ENCODE data around the gene CDC40.
A peak's percentile ranks its signal among the peaks of the same experiment; 100 is the strongest.
"Not testable (repeated sequence)": the region's sequence is repeated elsewhere in the genome, so short reads cannot be mapped to it uniquely, and the experiment has no call there.

CDC40 gene

DNA sequence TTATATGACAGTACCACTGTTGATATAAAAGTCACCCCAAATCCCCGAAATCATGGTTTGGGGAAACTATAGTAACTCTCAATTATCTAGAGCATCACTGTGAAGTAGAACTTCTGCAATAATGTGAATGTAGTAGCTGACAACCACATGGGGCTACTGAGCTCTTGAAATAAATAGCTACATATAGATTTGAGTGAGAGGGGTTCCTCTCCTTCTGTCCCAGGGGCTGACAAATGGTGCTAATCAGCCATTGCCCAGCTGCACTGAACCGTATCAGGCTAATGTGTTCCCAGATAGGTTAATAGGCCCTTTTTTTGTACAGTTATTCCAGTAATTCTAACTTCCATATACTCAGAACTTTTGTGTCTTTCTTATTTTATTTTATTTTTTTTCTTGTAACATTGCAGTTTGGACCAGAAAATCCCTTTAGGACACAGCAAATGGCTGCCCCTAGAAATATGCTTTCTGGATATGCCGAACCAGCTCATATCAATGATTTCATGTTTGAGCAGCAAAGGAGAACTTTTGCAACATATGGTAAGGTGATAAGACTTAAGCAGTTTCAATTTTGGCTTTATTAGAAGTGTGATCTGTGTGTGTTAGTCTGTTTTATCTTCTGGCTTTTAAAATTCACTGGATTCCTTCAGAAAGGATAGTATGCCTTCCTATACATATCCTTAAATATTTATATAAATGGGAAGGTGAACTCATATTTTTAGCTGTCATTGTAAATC, 21.1 kb downstream of the CDC40 start:
- peak; percentile 29 for DNase-seq

GRCh38 chr6:110207652-110208051, 27.4 kb downstream of the CDC40 start:
- DNase-seq, result no peak

DNA sequence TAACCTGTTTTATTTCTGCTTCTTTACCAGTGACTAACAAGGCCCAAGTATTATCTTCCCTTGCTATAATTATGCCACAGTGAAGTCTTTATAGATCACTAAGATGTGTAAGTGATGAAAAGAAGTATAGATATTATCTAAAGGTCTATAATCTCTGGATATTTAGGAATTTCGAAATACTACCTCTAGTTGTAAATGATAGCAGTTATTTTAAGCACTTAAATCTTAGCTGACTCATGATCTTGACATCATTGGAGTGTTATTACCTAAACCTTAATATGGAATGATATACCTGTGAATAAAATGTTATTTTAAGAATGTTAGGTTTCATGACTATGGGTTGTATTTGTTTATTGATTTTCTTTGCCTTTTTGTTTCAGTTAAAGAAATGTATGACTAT, 31.5 kb downstream of the CDC40 start:
- DNase-seq, result no peak

DNA sequence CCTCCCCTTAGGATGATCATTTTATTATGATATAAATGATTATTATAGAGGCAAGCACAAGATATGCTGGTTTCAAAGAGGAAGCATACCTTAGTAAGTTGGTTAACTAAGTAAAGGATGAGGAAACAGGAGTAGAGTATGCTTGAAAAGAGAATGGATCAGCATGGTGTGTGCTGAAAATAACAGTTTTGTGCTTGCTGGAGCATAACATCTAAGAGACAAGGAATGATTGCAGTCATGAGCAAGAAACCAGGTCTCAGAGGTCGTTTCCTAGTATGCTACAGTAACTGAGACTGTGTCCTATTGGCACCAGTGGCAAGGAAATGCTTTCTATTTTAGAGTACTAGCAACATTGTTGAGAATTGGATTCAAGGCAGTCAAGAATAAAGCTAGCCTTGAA, 34.1 kb downstream of the CDC40 start:
- no peak for DNase-seq

DNA sequence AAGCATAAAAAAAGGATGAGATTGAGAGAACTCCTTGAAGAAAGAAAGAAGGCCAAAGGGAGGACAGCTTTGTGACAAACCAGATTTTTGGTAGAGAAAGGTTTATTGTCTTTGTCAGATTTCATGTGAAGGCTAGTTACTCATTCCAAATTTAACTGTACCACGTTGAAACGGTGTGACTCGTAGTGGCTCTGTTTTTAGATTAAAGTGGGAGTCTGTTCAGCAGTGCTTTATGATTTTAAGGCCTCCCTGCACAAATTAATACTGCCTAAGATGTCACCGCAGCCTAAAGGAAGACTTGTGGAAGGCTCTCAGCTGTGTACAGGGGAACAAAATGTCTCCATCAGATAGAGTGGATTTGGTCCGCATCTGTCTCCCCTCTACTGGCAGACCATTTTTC, 35.9 kb downstream of the CDC40 start:
- no peak for DNase-seq

- no peak for DNase-seq
Measured at GRCh38 chr6:110217266-110217665, 37.0 kb downstream of the CDC40 start.

DNA sequence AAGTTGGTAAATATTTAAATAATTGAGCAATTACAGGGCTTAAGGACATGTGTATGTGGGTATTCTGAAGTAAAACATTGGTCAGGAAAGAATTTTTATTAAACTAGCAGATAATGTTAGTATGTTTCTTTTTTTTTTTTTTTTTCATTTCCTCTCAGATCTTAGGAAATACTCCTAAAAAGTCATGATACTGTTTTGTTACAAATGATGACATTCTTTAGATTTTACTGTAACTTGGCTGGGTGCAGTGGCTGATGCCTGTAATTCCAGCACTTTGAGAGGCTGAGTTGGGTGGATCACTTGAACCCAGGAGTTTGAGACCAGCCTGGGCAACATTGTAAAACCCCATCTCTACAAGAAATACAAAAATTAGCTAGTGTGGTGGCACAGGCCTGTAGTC, 41.5 kb downstream of the CDC40 start:
- DNase-seq, result no peak

DNA sequence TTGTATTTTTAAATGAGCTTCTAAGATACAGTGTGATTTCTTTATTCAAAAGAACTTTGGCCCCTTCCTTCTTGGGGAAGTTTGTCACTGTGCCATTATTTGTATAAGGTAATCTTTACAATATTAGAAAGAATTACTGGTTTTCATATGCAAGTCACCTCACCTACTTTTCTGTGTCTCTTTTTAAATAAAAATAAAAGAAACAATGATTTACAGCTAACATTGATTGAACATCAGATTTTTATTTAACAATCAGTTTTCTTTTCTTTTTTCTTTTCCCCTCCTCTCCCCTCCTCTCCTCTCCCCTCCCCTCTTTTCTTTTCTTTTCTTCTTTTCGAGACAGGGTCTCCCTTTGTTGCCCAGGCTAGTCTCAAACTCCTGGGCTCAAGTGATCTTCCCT, 46.0 kb downstream of the CDC40 start:
- no peak for DNase-seq

GRCh38 chr6:110232450-110232849, 52.2 kb downstream of the CDC40 start:
- no peak for DNase-seq

- DNase-seq, result no peak
Measured at GRCh38 chr6:110233770-110234374, 53.6 kb downstream of the CDC40 start.

DNA sequence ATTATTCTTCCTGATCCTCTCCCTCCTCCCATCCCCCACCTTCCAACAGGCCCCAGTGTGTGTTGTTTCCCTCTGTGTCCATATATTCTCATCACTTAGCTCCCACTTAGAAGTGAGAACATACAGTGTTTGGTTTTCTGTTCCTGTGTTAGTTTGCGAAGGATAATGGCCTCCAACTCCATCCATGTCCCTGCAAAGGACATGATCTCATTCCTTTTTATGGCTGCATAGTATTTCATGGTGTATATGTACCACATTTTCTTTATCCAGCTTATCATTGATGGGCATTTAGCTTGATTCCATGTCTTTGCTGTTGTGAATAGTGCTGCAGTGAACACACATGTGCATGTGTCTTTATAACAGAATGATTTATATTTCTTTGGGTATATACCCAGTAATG, 55.8 kb downstream of the CDC40 start:
- DNase-seq, result not testable (repeated sequence)

DNA sequence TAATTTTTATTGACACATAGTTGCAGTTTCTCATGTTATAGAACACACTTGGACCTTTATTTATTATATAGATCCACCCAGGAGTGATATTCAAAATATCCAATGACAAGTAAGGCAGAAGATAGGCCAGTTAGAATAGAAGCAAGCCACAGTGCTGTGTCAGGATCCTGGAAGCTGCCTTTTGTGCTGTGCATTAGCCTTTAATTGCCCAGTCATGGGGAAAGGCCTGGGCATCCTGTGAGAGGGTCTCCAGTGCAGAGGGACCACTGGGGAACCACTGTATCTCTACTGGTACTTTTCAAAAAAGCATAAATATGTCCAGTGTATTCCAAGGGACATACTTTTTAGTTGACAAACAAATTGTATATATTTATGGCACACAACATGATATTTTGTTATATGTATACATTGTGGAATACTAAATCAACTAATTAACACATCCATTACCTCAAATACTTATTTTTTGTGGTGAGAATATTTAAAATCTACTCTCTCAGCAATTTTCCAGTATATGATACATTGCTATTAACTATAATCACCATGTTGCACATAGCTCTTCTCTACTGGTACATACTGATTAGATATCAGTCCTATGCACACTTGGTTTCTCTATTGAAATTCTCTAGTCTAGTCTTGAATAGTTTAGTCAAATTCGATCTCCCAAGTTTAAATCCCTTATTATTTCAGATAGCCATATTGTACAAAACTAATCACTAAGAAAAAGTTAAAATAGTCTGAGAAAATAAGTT, 59.5 kb downstream of the CDC40 start:
- no peak for DNase-seq

GRCh38 chr6:110244621-110245020, 64.4 kb downstream of the CDC40 start:
- DNase-seq, result not testable (repeated sequence)

DNA sequence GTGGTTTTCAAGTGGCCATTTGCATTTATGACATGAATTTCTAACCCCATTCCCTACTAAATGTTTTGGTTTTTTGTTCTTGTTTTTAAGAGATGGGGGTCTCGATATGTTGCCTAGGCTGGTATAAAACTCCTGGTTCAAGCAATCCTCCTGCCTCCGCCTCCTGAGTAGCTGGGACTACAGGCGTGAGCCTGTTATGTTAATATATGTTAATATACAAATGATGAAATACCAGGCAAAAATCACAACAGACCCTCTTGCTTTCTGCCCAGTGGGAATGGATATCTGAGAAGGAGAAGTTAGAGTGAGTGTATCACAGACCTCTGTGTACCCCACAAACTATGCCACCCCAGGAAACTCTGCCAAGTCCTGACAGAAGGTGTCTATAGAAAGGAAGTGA, 66.2 kb downstream of the CDC40 start:
- no peak for DNase-seq

GRCh38 chr6:110246900-110247546, 66.8 kb downstream of the CDC40 start:
- DNase-seq, result no peak

DNA sequence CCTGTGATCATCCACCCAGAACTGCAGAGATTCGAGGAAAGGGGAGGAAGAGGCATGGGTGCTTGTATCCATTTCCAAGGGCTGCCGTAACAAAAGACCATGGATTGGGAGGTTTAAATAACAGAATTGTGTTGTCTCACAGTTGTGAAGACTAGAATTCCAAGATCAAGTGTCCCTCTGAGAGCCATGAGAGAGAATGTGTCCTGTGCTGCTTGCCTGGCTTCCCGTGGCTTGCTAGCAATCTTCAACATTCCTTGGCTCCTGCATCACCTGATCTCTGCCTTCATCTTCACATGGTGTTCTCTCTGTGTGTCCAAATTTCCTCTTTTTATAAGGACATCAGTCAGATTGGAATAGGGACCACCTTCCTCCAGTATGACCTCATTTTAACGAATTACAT, 69.8 kb downstream of the CDC40 start:
- DNase-seq, result no peak

DNA sequence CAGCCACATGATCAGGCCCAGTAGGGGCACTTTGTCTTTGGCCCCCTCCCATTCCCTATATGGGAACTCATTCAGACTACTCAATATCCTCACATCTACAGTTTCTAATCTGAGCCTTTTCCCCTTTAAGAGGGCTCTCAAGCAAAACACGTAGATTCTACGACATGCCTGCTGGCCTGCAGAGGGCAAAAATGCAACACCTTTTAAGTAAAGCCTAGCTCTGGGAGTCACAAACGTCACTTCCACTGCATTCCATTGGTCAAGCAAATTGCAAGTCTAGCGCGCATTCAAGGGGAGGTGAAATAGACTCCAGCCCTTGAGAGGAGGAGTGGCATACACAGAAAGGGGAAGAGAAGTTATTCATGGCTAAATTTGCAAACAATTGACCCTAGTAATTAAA, 70.6 kb downstream of the CDC40 start:
- no peak for DNase-seq

- DNase-seq, result no peak
Measured at GRCh38 chr6:110255211-110255750, 75.1 kb downstream of the CDC40 start.

DNA sequence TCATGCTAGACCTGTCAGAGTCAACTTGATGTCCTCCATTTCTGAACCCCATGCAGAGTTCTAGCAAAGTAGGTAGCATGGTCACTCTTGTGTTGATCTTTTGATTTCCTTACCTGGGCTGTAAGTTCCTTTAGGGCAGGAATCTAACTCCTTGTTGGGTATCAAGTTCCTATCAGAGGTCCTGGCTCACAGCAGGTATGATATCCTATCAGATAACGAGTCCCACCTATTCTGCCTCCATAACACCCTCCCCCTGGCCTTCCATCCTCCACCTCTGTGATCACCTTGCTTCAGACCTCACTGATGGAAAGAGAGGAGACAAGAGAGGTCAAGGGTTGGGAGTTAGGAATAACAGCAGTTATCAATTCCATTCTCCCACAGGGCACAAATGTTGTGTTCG, 76.1 kb downstream of the CDC40 start:
- DNase-seq, result no peak

DNA sequence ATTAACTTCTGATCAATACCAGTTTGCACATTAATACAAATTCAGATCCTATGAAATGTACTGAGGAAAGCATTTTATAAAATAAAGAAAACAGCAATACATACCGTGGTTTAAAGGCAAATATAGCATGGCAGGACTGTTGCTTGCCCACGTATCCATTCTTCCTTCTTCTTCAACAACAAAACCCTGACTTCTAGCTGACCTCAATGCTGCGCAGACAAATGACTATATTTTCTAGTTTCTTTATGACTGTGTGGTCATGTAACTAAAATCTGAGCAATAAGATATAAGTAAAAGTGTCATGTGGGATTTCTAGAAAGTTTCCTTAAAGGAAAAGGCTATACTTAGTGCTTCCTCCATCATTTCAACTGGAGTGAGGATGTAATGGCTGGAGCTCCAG, 85.0 kb downstream of the CDC40 start:
- DNase-seq, result no peak

GRCh38 chr6:110266996-110267395, 86.8 kb downstream of the CDC40 start:
- DNase-seq, result no peak

DNA sequence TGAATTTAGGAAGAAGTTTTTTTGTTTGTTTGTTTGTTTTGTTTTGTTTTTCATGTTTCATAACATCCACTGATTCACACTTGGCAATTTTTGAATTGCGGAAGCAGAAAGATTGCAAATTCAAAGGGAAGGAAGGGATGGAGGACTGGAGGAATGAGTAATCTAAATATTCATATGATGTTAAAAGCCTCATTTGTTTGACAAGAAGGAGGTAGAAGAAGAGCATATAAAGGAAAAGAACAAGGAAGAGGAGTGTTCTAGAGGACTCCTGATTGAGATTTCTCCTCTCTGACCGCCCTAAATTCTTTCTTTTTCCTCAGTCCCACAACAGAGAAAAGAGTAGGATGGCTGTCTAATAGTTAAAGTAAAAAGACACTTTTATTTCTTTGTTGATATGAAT, 89.4 kb downstream of the CDC40 start:
- DNase-seq, result no peak

DNA sequence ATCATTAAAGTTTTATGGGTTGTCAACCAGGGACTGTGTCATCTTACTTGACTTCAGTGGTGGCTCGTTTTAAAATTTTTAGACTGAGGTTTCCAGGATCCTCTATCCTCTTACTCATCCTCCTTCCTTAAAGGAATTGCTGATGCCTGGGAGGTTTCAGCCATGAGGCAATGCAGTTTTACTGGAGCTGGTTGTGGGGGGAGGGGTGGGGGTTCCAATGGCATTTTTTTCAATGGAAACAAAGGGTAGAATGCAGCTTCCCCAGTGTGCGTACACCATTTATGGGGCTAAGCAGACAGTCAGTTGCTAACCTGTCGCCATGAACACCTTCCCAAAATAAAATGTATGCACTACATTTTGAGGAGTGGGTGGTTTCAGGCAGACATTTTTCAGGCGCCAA, 89.9 kb downstream of the CDC40 start:
- DNase-seq, result no peak

DNA sequence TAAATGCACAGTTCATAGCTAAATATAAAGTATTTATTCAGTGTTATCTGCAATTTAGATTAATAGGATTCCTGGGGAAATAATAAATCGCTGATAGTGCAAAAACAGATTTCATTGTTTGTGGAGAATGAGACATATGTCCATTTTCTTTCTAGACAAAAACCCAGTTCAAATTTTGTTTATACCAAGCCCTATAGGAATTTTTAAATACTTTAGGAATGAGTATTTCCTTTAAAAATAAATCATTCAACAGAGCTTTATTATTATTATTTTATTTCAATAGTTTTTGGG, 91.5 kb downstream of the CDC40 start:
- DNase-seq, result no peak

Data from NCI-H82 (cell line).